K562 (cell line): ENCODE results near the gene SELENOW. TPM values are rescaled to one million over a fixed set of nuclear protein-coding genes. Genes with fewer than 3 reads are reported as not detected.

Experiments
- ADNP ChIP-seq: fragments of 200-800 bp; sonication (Bioruptor generic); IDR thresholded peaks from 2 replicates; pipeline ENCODE4 v1.6.1; 2016; ENCODE audit warnings: missing genetic modification characterization, missing compliant biosample characterization
- ATF1 ChIP-seq, 2 experiments: fragments of 450-650 bp in 1 of 2; IDR thresholded peaks; 2 replicates each; pipeline ENCODE4 v1.6.1; 2016; ENCODE audit warnings: missing compliant biosample characterization in 1 of 2, missing genetic modification characterization in 1 of 2
- BRD9 ChIP-seq: fragments of 450-650 bp; IDR thresholded peaks from 2 replicates; pipeline ENCODE4 v1.6.1; 2018; ENCODE audit warnings: low read depth; ENCODE audit not compliant: partially characterized antibody
- FOXA3 ChIP-seq, 2 experiments: fragments of 450-650 bp in 1 of 2; sonication (generic) in 1 of 2; formaldehyde crosslinking; IDR thresholded peaks in 1 of 2; conservative IDR thresholded peaks in 1 of 2; 2 replicates each; pipeline versions ENCODE4 v1.4.0 to v1.8.0; 2020 to 2022; ENCODE audit warnings: mild to moderate bottlenecking in 2 of 2, missing genetic modification reagents in 1 of 2
- HSF4 ChIP-seq: fragments of 250-450 bp; sonication (Bioruptor Pico); IDR thresholded peaks from 2 replicates; pipeline ENCODE4 v2.1.2; 2022; ENCODE audit warnings: mild to moderate bottlenecking, moderate library complexity, borderline replicate concordance
- JUN ChIP-seq, 2 experiments: sonication (generic) in 1 of 2; formaldehyde crosslinking in 1 of 2; IDR thresholded peaks; 2 replicates each; pipeline versions ENCODE4 v1.6.1 to v1.8.0; 2012 to 2022; ENCODE audit warnings: borderline replicate concordance in 2 of 2, mild to moderate bottlenecking in 2 of 2, improper control_type of control experiment in 1 of 2, low read depth in 1 of 2, low read length in 1 of 2, missing genetic modification reagents in 1 of 2
- LCOR ChIP-seq: sonication (generic); formaldehyde crosslinking; IDR thresholded peaks from 2 replicates; pipeline ENCODE4 v1.8.0; 2022; ENCODE audit warnings: mild to moderate bottlenecking, missing genetic modification reagents
- PHB2 ChIP-seq: fragments of 450-650 bp; IDR thresholded peaks from 2 replicates; pipeline ENCODE4 v1.6.1; 2017; ENCODE audit warnings: low read depth
- RNF2 ChIP-seq: sonication (generic); IDR thresholded peaks from 2 replicates; pipeline ENCODE4 v1.6.1; 2016
- SMAD2 ChIP-seq: fragments of 150-350 bp; IDR thresholded peaks from 2 replicates; pipeline ENCODE4 v1.6.1; 2014; ENCODE audit warnings: low read depth, mild to moderate bottlenecking, low read length
- SRSF3 ChIP-seq: fragments of 200-400 bp; formaldehyde crosslinking; IDR thresholded peaks from 2 replicates; pipeline ENCODE4 v1.6.1; 2016; ENCODE audit warnings: mild to moderate bottlenecking, low read length, moderate library complexity; ENCODE audit not compliant: insufficient read depth
- TAF7 ChIP-seq: fragments of 450-650 bp; IDR thresholded peaks from 2 replicates; pipeline ENCODE4 v1.6.1; 2016; ENCODE audit warnings: missing genetic modification characterization, missing compliant biosample characterization
- TCFL5 ChIP-seq: fragments of 250-450 bp; sonication (Bioruptor Pico); conservative IDR thresholded peaks from 2 replicates; pipeline ENCODE4 v1.6.1; 2021; ENCODE audit warnings: mild to moderate bottlenecking, moderate library complexity, matching md5 sums
- TRIM24 ChIP-seq, 2 experiments: fragments of 450-650 bp; IDR thresholded peaks; 2 replicates each; pipeline ENCODE4 v1.6.1; 2016
- ZFPM2 ChIP-seq: fragments of 250-450 bp; sonication (Bioruptor Pico); IDR thresholded peaks from 2 replicates; pipeline ENCODE4 v1.5.1; 2022; ENCODE audit warnings: mild to moderate bottlenecking
- ZNF174 ChIP-seq: fragments of 250-450 bp; sonication (Bioruptor Pico); IDR thresholded peaks from 2 replicates; pipeline ENCODE4 v1.4.0; 2020; ENCODE audit warnings: mild to moderate bottlenecking
- ZNF347 ChIP-seq: fragments of 450-650 bp; formaldehyde crosslinking; IDR thresholded peaks from 2 replicates; pipeline ENCODE4 v1.4.0; 2020; ENCODE audit warnings: low read depth, mild to moderate bottlenecking, moderate library complexity
- ZNF644 ChIP-seq: fragments of 200-800 bp; sonication (Bioruptor generic); IDR thresholded peaks from 2 replicates; pipeline ENCODE4 v1.6.1; 2016; ENCODE audit warnings: low read depth, missing genetic modification characterization, missing compliant biosample characterization
- polyA plus RNA-seq, 8 experiments: library from polyadenylated mRNA; depleted of rRNA in 4 of 8; stranded (reverse) in 5 of 8; unstranded in 3 of 8; fragments of >200 nt; fragmentation: Nextera tagmentation in 2 of 8; fragmentation: Illumina TruSeq in 1 of 8; extraction: Ambion mirVana in 2 of 8; extraction: Trizol in 1 of 8; gene quantifications; 2 replicates each; pipeline versions ENCODE4 v1.2.1 to v1.2.3, GENCODE V29; 2011 to 2014; ENCODE audit warnings: inconsistent platforms in 1 of 8, missing spikeins in 1 of 8
- total RNA-seq, 7 experiments: library from RNA; depleted of rRNA in 6 of 7; stranded (reverse); fragments of >200 nt in 6 of 7; fragmentation: Illumina TruSeq in 2 of 7; extraction: Trizol in 2 of 7; gene quantifications; 2 replicates each; pipeline versions ENCODE4 v1.2.1 to v1.2.3, GENCODE V29; 2011 to 2021; ENCODE audit warnings: low replicate concordance in 1 of 7
- TF ChIP-seq, protein P1 (sequence below), 2 experiments: fragments of 450-650 bp; IDR thresholded peaks; 2 replicates each; pipeline ENCODE4 v1.6.1; 2016
- TF ChIP-seq, protein P2 (sequence below), 2 experiments: fragments of 450-650 bp; conservative IDR thresholded peaks; 2 replicates each; pipeline ENCODE4 v1.6.1; 2017; ENCODE audit warnings: mild to moderate bottlenecking in 2 of 2, moderate library complexity in 2 of 2
- TF ChIP-seq, protein P3 (sequence below): fragments of 200-800 bp; sonication (Bioruptor generic); IDR thresholded peaks from 2 replicates; pipeline ENCODE4 v1.6.1; 2017; ENCODE audit warnings: missing genetic modification characterization, missing compliant biosample characterization
- TF ChIP-seq, protein P4 (sequence below): sonication (generic); formaldehyde crosslinking; IDR thresholded peaks from 2 replicates; pipeline ENCODE4 v1.8.0; 2022; ENCODE audit warnings: mild to moderate bottlenecking, missing genetic modification reagents

SELENOW gene
- total and polyA plus RNA-seq, 9 of the 15 experiments (the other 6 are each of a cell fraction or from before 2014, with no cell fraction given) = 91.9 to 279 (median 156) TPM

DNA sequence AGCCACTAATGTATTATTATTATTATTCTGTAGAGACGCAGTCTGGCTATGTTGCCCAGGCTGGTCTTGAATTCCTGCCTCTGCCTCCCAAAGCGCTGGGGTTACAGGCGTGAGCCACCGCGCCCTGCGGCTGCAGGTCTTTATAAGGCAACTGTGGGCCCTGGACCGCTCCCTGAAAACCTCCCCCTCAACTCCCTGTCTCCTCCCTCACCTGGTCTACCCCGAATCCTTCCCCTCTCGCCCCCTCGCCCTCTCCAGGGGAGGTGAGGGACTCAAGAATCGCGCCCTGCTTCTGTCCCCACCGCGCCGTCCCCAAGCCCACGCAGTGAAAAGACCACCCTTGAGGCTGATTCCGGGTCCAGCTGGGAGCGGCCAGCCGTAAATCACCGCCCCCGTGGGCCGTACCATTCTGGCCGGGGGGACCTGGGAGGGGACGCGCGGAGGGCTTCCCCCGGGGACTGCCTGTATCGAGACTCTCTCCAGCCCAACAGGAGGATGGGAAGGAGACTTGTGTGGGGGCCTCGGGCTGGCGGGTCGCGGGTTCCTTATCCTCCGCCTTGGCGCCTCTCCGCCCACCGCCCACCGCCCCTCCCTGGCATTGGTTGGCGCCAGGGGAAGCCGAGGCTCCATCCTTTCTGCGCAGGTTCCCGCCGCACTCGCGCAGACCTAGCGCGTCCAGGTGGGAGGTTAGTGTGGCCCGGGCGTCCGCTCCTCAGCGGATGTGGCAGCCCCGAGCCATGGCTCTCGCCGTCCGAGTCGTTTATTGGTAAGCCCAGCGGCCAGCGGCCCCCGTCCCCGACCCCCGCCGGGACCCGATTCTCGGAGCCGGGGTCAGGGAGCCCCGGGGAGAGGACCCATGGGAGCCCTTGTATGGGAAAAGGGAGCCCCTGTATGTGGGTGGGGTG lies at the start of gene SELENOW (continued):
- TF ChIP-seq TAF7 (tag) (peak; percentile 76), TCFL5 (CRISPR knock-in tag) (no peak), BRD9 (peak; percentile 70), ZNF174 (CRISPR knock-in tag) (no peak), LCOR (CRISPR knock-in tag) (0 out of 2 replicates have a peak, but pooled peaks have one; percentile 71), RNF2 (0 out of 2 replicates have a peak, but pooled peaks have one; percentile 38), JUN (IDR thresholded peaks at IDR 0.05; ENCODE audit: borderline replicate concordance, low read depth, low read length) (0 out of 2 replicates have a peak, but pooled peaks have one; percentile 7), JUN (CRISPR knock-in tag; IDR thresholded peaks at IDR 0.05; ENCODE audit: borderline replicate concordance) (no peak), ZNF347 (CRISPR knock-in tag) (no peak), ZFPM2 (CRISPR knock-in tag) (no peak), ATF1 (CRISPR knock-in tag; IDR thresholded peaks at IDR 0.05) (no peak), ATF1 (tag; IDR thresholded peaks at IDR 0.05) (peak; percentile 60), FOXA3 (CRISPR knock-in tag; conservative IDR thresholded peaks at IDR 0.05 in 1 of 2, IDR thresholded peaks at IDR 0.05 in 1 of 2) (no peak), ZNF644 (tag) (no peak), TRIM24 (IDR thresholded peaks at IDR 0.05) (peak in 1 of 2 experiments; percentile 76; a peak in 2 of 4 replicates), ADNP (tag) (0 out of 2 replicates have a peak, but pooled peaks have one; percentile 1), HSF4 (CRISPR knock-in tag) (no peak), SMAD2 (no peak), SRSF3 (no peak), PHB2 (no peak)
- TF ChIP-seq, protein P1, sequence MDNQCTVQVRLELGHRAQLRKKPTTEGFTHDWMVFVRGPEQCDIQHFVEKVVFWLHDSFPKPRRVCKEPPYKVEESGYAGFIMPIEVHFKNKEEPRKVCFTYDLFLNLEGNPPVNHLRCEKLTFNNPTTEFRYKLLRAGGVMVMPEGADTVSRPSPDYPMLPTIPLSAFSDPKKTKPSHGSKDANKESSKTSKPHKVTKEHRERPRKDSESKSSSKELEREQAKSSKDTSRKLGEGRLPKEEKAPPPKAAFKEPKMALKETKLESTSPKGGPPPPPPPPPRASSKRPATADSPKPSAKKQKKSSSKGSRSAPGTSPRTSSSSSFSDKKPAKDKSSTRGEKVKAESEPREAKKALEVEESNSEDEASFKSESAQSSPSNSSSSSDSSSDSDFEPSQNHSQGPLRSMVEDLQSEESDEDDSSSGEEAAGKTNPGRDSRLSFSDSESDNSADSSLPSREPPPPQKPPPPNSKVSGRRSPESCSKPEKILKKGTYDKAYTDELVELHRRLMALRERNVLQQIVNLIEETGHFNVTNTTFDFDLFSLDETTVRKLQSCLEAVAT (IDR thresholded peaks at IDR 0.05) = no peak
- TF ChIP-seq, protein P2, sequence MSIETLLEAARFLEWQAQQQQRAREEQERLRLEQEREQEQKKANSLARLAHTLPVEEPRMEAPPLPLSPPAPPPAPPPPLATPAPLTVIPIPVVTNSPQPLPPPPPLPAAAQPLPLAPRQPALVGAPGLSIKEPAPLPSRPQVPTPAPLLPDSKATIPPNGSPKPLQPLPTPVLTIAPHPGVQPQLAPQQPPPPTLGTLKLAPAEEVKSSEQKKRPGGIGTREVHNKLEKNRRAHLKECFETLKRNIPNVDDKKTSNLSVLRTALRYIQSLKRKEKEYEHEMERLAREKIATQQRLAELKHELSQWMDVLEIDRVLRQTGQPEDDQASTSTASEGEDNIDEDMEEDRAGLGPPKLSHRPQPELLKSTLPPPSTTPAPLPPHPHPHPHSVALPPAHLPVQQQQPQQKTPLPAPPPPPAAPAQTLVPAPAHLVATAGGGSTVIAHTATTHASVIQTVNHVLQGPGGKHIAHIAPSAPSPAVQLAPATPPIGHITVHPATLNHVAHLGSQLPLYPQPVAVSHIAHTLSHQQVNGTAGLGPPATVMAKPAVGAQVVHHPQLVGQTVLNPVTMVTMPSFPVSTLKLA (conservative IDR thresholded peaks at IDR 0.05) = peak; percentile 11 to 69; a peak in 2 of 4 replicates
- TF ChIP-seq, protein P3, sequence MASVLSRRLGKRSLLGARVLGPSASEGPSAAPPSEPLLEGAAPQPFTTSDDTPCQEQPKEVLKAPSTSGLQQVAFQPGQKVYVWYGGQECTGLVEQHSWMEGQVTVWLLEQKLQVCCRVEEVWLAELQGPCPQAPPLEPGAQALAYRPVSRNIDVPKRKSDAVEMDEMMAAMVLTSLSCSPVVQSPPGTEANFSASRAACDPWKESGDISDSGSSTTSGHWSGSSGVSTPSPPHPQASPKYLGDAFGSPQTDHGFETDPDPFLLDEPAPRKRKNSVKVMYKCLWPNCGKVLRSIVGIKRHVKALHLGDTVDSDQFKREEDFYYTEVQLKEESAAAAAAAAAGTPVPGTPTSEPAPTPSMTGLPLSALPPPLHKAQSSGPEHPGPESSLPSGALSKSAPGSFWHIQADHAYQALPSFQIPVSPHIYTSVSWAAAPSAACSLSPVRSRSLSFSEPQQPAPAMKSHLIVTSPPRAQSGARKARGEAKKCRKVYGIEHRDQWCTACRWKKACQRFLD (CRISPR knock-in tag) = no peak
- TF ChIP-seq, protein P4, sequence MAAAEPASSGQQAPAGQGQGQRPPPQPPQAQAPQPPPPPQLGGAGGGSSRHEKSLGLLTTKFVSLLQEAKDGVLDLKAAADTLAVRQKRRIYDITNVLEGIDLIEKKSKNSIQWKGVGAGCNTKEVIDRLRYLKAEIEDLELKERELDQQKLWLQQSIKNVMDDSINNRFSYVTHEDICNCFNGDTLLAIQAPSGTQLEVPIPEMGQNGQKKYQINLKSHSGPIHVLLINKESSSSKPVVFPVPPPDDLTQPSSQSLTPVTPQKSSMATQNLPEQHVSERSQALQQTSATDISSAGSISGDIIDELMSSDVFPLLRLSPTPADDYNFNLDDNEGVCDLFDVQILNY = no peak
